Measurements from ENCODE around the gene SLC44A1.
"Not testable (repeated sequence)": the region's sequence is repeated elsewhere in the genome, so short reads cannot be mapped to it uniquely, and the experiment has no call there.

SLC44A1 gene

DNA sequence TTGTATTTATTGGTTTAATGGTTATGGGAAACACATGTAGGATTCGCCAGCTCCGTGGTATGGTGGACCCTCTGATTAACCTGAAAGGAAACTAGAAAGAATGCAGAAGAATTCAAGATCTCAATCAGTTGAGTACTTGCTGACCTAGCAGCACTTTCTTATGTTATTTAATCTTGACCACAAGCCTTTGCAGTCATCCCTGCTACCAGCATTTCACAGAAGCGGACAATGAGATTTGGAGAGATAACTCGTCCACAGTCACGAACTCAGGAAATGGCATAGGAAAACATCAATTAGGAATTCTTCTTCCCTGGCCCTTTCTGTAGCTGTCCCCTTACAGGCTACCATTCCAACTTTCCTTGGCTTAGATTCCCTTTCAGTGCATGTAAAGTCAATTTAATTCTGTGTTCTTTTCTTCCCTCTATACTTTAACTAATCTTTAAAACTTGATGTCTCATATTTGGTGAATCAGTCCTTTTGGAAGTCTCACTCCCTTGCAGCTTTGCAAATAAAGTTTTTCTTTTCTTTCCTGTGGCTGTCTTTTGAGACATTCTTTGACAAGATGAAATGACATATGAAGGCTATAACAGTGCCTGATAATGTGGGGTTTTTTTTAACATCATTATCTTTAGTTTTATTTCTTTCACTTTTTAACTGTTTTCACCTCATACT is 1.3 kb upstream of the SLC44A1 start:
- no peak for DNase-seq

DNA sequence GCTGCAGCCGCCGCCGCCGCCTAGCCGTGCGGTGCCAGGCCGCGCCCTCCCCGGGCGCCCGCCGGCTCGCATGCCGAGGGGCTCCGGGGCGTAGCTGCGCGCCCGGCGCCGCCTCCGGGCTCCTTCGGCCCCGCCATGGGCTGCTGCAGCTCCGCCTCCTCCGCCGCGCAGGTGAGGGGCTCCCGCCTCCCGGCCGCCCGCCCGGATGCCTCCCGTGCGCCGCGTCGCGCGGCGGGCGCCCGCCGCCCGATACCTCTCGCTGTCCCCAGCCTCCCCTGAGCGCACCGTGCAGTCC is 230 bp downstream of the SLC44A1 start:
- no peak for DNase-seq

DNA sequence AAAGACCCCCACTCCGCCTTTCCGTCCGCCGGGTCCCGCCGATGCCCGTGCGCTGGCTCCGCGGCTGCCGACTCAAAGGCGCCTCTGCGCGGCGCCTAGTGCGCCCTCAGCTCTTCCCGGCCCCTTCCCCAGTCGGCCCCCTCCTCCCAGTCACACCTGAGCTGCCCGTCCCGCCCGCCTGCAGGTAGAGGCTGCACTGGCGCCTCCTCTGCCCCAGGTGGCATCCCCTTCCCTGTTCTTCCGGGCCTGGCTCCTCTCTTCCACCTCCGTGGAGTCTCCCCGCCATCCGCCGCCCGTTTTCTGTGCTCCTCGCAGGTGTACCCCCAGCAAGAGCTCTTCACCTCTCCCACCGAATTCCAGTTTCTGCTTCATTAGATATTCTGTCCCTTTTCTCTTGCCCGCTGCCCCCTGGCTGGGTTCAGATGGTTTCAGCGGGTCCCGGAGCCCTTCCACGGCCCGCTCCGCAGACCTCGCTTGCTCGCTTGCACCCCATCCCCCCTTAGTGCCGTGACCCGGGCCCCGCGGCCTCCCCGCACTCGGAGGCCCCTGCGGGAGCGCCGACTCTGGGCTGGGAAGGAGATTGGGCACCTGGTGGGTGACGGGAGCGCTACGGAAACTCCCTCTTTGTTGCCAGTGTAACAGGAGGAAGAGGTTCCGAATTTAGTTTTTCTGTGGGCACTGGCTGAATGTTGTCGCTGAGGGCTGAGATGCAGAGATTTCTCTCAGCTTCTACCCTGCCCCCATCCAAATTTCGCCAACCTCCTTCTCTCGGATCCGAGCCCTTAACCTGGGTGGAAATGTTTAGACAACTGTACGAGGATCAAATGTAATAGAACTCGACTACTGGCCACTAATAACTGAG is 809 bp downstream of the SLC44A1 start:
- DNase-seq: peak; percentile 67

DNA sequence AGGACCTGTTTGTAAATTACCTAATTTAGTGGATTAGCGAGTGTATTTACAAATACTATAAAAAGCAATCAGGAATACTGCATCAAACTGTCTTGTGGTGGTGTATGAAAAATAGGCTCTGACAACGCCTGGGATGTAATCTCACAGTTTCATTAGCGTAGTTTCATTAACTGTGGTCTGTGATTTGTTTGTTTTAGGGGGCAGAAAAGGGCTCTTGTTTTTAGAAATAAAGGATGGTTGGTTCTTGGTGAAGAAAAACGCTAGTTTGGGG is 1.4 kb downstream of the SLC44A1 start:
- DNase-seq: no peak

DNA sequence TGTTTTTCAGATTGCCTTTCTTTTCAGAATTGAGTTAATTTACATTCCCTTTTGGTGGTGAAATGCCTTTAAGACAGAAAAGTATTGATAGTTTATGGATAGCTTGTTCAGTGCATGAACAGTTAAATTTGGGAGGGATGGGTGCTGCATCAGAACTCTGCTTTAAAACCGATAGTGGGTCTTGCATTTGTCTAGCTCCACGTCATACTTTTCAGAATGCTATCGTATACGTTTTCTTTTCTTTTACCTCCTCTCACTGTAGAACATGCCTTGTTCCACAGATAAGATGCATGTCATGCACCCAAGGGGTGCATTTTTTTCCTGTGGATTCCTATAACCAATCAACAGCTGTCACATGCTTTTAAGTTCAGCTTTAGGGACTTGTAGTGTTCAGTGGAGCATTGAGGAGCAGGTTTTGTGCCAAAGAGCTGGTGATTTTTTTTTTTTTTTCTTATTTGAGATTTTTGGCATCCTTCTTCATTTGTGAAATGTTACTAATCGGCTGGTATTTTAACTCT is 2.3 kb downstream of the SLC44A1 start:
- no peak for DNase-seq

DNA sequence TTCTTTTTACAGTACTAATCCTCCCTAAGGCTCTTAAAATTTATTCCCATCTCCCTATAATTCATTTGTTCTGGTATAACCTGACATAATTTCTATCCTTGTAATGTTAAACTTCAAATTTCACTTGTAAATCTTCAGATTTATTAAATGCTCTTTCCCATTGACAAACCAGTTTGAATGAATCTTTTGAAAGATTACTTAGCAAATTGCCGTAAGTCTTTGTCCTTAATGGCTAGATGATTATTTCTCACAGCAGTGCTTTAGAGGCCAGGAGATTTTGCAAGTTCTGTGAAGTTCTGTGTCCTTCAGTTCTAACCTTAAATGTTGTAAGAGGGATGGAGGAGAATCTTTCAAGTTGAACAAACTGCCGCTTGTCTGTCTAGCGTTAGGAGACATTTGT is 4.2 kb downstream of the SLC44A1 start:
- no peak for DNase-seq

DNA sequence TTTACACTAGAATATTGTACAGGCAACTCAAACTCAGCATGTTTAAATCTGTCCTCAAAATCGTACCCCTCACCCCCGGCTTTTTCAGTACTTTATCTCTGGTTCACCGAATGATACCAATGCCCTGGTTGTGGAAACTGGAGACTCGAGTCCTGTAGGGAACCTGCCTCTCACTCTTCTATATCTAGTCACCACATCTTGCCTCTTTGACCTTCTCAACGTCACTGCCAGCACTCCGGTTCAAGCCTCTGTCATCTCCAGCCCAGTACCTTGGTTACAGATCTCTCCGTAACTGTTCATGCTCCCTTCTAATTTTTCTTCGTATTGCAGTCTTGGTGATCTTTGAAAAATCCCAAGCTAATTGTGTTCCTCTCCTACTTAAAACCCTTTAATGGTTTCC is 6.7 kb downstream of the SLC44A1 start:
- no peak for DNase-seq

DNA sequence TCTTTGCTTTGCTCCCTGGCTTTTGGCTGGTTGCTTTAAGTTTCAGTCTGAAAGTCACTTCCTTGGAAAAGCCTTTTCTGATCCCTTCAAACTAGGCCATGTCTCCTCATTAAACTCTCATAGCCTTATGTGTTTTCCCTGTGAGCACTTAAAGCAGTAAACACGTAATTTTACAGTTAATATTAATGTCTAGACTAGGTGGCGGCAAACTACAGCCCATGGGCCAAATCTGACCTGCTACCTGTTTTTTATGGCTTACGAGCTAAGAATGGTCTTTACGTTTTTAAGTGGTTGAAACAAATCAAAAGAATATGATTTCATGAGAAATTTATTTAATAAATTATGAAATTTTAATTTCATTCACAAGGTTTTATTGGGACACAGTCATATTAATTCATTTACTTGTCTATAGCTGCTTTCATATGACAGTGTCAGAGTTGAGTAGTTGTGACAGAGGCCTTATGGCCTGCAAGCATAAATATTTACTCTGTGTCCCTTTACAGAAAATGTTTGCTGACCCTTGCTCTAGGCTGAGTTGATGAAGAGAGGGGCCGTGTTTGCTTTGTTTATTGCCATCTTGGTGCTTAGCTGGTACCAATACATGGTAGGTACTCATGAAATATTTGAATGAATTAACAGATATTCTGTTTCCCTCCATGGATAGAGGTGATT is 7.4 kb downstream of the SLC44A1 start:
- DNase-seq: no peak

DNA sequence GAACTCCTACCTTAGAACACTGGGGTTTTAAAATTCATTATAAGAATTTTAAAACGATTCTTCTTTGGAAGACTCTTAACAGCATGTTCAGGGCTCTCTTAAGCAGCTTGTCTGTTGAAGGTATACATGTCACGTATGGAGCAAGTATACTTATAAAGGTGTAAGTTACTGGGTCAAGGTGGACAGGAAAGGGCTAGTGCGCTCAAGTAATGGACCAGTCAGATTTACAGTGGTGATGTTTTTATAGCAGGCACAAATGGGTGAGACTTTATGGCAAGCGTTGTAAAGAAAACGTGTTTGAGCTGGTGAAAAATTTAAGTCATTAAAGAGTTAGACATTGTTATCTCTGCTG is 7.9 kb downstream of the SLC44A1 start:
- DNase-seq: no peak

DNA sequence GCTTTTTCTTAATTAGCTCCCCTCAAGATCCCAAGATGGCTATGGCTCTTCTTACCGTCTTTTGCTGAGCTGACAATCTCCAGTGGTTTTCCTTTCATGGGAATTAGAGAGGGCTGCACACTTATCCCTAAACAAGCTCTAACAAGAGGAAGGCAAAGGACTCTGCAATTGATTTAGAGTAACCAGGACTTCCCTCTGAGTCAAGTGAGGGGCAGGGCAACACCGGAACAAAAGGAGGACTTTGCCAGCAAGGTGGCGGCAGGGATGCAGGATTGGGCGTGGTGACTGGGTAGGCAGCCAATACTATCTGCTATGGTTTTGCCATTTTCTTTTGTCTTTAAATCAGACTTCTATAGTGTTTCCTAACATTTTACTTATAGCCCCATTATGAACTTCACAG is 9.8 kb downstream of the SLC44A1 start:
- DNase-seq: no peak

DNA sequence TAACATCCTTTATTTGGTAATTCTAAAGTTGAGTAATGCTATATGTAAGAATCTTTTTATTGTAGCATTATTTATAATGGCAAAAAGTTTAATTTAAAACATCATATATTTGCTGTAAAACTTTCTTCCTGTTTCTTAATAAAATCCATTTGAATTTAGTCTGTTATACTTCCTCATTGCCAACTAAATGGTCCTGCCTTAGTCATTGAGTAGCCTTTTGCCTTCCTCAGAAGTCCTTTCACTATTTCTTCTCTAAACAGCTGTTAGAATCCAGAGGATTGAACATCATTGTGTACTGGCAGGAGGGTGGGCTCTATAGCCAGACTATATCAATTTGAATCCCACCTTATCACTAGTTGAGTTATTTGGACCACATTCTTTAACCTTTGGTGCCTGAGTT is 11.0 kb downstream of the SLC44A1 start:
- DNase-seq: no peak

DNA sequence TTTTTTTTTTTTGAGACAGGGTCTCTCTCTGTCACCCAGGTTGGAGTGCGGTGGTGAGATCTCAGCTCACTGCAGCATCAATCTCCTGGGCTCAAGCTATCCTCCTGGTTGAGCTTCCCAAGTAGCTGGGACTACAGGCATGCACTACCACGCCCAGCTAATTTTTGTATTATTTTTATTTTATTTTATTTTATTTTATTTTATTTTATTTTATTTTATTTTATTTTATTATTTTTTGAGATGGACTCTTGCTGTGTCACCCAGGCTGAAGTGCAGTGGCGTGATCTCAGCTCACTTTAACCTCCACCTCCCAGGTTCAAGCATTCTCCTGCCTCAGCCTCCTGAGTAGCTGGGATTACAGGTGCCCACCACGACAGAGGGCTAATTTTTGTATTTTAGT is 12.1 kb downstream of the SLC44A1 start:
- DNase-seq: not testable (repeated sequence)

DNA sequence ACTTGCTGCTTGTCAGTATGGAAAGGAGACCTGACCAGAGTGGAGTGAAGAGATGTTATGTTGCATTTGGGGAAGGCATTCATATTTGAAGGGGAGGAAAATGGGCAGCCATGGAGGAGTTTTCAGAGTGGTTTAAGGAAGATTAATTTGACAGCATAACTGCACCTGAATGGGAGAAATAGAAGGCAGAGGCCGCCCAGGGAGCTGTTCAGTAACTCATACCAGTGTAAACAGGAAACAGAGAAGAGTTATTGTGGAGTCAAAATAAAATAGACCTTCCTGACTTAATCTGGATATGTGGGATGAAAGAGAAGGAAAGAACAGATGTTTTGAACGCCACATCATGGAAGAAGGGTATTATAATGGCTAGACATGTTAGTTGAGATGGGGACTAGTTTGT is 13.4 kb downstream of the SLC44A1 start:
- no peak for DNase-seq

DNA sequence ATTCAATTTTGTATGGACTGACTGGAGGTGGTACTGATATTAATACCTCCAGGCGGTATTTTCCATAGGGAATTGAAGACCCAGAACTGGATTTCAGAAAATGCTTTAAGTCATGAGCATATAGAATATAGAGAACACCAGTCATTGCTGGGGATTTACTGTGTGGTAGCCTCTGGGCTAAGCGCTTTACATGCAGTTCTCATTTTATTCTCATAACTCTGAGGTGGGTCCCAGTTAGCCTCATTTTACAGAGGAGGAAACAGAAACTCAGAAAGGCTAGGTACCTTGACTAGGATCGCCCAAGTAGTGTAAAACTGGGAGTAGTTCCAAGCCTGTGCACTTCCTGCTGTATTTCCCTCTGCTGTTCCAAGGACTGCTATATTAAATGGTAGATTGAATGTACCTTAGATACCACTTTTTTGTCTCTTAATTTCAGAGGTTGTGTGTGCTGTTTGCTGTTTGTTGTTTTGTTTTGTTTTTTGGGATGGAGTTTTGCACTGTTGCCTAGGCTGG is 13.8 kb downstream of the SLC44A1 start:
- DNase-seq: no peak

DNA sequence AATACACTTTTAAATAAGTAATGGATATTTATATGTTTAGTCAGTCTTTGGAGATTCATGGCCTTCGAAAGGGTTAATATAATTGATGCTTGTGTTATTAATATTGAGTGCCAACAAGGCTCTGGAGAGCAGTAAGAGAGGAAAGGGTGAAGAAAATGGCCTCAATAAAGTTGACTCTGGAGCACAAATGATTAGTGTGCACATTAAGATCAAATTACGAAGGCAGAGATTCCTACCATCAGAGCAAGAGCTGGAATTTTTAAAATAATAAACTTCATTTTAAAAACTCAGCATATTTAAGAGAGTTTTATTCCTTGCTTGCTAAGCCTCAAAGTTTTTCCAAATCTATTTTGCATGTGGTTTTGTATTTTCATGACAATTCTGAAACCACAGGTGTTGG is 14.8 kb downstream of the SLC44A1 start:
- DNase-seq: no peak

DNA sequence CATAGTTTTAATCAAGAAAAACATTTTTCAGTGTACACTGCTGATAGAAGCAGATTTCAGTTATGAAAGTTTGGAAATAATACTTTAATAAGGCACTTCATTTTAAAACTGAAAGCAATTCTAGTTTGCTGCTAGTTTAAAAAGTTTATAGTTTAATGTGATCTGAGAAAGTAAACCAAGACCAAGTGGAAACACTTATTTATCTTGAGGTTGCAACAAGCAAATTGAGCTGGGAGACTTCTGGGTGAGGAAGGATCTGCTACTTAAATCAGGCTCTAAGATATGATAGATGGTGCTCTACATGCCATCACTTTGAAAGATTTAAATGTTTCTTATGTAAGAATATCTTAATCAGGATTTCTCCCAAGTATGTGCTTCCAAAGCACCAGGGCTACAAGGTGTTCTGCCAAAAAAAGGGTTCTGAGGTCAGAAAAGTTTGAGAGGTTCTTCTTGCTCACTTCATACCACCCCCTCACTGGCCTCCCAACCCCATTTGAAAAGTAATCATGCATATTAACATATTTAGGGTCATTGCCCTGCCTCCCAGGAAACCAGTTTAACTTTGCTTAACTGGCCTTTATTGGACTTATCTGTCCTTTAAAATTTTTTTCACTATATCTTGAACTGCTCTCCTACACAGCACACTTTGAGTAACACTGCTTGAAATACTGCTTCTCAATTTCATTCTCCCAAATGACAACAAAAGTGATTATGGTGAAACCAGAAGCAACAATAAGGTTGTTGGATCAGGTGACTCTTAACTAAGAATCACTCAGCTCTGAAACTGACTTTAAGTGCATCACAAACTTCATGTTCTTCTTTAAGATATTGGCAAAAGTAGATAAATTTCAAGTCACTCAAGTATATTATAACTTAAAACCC is 15.5 kb downstream of the SLC44A1 start:
- no peak for DNase-seq

DNA sequence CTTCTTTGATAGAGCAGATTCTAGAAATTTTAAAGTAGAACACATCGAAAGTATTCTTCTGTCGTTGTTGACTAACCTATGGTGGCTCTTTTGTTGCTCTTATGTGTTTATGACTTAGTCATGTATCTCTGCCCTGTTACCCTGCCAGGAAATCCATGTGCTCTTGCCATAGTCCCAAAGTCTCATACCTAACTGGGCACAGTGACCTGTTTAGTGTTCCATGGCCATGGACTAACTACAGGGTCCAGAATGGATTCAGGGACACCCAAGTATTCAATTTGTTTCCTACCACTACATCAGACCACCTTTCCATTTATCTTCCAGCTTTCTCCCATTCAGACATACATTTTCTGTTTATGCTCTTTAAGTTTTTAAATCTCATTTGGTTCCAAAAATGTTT is 18.0 kb downstream of the SLC44A1 start:
- DNase-seq: no peak

DNA sequence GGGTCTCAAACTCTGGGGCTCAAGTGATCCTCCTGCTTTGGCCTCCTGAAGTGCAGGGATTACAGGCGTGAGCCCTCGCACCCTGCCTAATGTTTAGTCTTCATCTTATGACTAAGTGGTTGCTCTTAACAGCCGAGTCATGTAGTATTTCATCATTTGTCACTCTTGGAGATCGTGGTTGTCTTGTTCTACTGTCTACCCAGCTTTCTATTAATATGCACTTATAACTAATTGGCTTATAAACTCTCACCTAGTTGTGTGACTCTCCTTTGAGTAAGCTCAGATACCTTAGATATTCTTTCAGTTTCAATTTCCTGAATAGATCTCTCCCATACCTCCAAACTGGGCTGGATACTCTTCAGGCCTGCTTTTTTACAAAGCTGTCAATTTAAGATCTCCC is 19.9 kb downstream of the SLC44A1 start:
- no peak for DNase-seq

DNA sequence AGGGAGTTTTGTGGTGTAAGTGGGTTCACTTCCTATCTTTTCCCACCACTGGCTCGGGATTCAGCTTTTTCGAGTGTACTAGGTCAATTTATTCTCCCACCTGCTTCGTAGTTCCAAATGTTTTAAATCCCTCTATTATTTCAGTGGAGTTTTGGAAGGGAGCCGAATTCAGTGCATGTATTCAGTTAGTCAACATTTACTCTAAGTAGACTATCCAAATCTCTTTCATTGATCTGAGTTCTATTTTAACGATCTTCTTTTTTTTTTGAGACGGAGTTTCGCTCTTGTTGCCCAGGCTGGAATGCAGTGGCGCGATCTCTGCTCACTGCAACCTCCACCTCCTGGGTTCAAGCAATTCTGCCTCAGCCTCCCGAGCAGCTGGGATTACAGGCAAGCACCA is 23.8 kb downstream of the SLC44A1 start:
- not testable (repeated sequence) for DNase-seq

DNA sequence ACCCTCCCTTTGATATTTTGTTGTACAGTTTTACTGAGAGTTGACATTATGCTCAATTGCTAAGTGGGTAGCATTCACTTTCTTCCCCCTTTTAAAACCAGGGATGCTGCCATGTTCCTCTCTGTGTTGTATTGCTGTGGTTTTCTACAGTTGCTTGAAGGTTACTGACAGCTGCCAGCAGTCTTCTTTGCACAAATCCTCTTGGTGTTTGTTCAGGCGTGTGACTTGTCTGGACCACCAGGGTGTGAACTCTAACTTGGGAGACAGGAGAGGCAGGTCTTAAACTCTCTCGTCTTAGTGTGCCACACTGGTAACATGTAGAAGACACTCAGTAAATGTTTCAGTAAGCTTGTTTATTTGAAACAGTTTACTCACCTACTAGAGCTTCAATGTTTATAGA is 25.1 kb downstream of the SLC44A1 start:
- DNase-seq: no peak

DNA sequence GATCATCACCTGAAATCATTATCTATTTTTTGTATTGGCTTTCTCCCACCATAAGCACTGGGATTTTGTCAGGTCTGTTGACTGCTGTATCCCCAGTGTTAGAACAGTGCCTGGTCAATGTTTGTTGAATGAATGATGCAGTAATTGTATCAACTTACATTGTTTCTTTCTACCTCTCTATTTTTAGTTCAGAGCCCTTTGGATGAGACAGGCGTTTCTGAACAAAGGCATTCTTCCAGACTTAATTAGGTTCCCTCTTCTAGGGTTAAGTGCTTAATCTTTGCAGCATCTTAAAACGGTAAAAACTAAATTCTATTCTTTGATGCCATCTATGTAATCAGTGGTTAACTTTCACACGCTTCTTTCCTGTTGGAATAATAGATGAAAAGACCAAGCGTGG is 26.3 kb downstream of the SLC44A1 start:
- DNase-seq: no peak

DNA sequence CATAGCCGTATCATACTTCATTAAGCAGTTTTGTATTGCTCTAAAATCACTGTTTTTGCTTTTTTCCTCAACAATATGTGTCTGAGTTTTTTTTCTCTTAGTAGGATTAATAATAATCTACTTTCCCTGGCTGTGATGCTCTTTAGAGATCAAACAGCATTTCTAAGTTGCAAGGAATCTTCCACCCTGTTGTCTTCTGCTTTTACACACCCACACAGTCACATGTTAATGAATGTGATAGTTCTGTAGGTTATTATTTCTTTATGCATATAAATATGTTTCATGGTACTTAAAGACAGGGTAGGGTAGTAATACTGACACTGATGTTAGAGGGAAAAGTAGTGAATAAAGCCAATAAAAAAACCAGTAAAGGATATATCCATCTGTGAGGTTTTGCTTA is 29.3 kb downstream of the SLC44A1 start:
- DNase-seq: no peak

DNA sequence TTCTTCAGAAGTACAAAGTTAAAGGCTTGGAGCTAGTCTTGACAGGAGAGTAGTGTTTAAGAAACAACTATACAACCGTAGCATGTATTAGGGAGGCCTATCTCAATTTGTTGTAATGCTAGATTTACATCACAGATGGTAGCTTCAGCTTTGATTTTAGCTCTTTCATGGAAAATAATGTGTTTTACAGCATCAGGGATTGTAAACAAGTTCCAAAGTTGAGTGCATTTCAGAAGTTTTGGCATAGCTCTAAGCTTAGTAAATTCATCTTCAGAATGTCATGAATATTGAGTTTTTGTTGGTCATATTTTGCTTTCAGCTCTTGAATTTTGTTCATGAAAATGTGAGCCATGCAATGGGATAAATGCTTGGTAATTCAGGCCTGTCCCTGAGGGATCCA is 30.7 kb downstream of the SLC44A1 start:
- no peak for DNase-seq
